Vagina (tissue), 2 donors: Measurements from ENCODE around the gene CD164L2.
A peak's percentile ranks its signal among the peaks of the same experiment; 100 is the strongest.

Experiments
- CTCF ChIP-seq, 3 experiments: fragments of 450-650 bp in 2 of 3; fragments of 200-600 bp in 1 of 3; sonication (generic) in 1 of 3; IDR thresholded peaks; one replicate each; pipeline ENCODE4 v1.5.1; 2017 to 2019; ENCODE audit warnings: antibody characterized with exemption in 3 of 3, mild to moderate bottlenecking in 2 of 3, moderate library complexity in 2 of 3
- POLR2A ChIP-seq, 2 donors: fragments of 450-650 bp; IDR thresholded peaks; one replicate each; pipeline ENCODE4 v1.6.1; 2017; ENCODE audit warnings: antibody characterized with exemption in 2 of 2, mild to moderate bottlenecking in 2 of 2, moderate library complexity in 2 of 2

GRCh38 chr1:27366411-27367159, 16.5 kb downstream of the CD164L2 start, which contains the start of gene MAP3K6:
- TF ChIP-seq CTCF (IDR thresholded peaks at IDR 0.05) (no peak), POLR2A (IDR thresholded peaks at IDR 0.05) (peak; percentile 35 to 92)
